ENCODE measurements around the gene POLR2H.

POLR2H gene

DNA sequence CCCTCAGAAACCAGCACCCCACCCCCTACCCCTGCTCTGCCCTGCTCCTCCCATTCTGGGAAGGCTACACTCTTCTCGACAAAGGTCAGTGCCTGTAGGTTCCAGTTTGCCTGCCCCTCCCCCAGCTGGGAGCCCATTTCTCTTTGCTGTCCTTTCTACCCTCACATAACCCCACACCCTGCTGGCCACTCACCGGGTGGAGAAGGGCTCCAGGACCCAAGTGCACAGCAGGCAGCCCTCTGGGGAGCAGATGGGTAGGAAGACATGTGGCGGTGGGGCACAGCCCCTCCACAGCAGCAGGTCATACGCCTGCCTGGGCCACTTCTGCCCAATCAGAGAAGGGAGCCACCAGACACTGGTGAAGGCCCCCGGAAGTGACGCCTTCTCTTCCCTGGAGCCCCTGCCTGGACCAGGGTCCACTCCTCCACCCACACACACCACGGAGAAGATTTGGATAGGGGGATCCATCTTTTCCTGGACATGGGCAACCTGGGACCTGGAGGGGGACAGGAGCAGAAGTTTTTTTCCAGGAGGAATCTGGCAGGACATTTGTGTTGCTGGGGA lies 16.5 kb downstream of the POLR2H start, which contains the start of gene THPO:
Gene THPO, minus strand, starts transcription at position 326 of the 564 bp plus-strand sequence. CDS start 1,948 bp downstream, outside the sequence.
- Histone ChIP-seq H3K4me1 (no peaks in the 10 kb centered on the region), H3K9me3 (ENCODE audit: control insufficient read depth, low read length) (no peaks in the 10 kb centered on the region), H3K9ac (no peak within 1 kb of the TSS), H3K4me2 (ENCODE audit: low read length) (no peak within 1 kb of the TSS), H3K27me3 (ENCODE audit: control insufficient read depth, insufficient read depth, low read length) (no peaks in the 10 kb centered on the region), H3K36me3 (ENCODE audit: control insufficient read depth, insufficient read depth, low read length) (no peaks in the 10 kb centered on the region), H3K27ac (peak within 1 kb of the TSS; percentile 42), H3K4me3 (ENCODE audit: low read depth, low read length) (no peak within 1 kb of the TSS), H2AFZ (peak within 1 kb of the TSS; percentile 22), H3K79me2 (no peaks in the 10 kb centered on the region)
- TF ChIP-seq, protein P1, sequence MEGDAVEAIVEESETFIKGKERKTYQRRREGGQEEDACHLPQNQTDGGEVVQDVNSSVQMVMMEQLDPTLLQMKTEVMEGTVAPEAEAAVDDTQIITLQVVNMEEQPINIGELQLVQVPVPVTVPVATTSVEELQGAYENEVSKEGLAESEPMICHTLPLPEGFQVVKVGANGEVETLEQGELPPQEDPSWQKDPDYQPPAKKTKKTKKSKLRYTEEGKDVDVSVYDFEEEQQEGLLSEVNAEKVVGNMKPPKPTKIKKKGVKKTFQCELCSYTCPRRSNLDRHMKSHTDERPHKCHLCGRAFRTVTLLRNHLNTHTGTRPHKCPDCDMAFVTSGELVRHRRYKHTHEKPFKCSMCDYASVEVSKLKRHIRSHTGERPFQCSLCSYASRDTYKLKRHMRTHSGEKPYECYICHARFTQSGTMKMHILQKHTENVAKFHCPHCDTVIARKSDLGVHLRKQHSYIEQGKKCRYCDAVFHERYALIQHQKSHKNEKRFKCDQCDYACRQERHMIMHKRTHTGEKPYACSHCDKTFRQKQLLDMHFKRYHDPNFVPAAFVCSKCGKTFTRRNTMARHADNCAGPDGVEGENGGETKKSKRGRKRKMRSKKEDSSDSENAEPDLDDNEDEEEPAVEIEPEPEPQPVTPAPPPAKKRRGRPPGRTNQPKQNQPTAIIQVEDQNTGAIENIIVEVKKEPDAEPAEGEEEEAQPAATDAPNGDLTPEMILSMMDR (IDR thresholded peaks at IDR 0.05), result no peak

DNA sequence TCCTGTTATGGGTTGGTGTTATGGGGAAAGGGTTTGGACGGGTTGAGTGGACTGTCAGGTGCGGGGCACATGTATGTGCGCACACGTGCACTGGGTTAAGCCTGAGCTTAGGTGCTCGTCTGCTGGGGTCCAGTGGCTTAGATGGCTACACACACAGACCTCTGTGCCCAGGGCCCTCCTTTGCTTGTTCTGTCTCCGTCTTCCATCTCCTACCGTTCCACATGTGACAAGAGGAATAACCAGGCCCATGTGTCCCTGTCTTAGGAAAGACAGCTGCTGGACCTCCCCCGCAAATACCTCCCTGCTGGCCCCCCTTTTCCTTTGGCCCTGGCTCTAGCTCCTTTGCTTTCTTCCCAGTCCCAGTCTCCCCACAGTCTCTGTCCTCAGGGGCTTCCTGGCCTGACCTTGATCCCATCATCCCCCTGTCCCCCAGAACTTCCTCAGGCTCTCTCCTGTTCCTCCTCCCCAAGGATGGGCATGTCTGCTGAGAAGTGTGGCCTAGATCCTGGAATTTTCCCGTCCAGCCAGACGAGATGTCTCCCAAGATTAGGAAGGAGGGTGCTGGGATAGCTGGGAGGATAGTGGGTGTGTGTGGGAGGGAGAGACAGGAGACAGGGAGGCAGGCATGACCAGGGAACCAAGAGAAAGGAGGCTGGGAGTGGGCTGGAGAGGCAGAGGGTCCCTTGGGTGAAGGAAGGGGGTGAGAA lies 17.3 kb downstream of the POLR2H start:
- Histone ChIP-seq H3K9ac (no peak overlapping the region), H3K27me3 (ENCODE audit: control insufficient read depth, insufficient read depth, low read length) (no peaks in the 10 kb centered on the region)

DNA sequence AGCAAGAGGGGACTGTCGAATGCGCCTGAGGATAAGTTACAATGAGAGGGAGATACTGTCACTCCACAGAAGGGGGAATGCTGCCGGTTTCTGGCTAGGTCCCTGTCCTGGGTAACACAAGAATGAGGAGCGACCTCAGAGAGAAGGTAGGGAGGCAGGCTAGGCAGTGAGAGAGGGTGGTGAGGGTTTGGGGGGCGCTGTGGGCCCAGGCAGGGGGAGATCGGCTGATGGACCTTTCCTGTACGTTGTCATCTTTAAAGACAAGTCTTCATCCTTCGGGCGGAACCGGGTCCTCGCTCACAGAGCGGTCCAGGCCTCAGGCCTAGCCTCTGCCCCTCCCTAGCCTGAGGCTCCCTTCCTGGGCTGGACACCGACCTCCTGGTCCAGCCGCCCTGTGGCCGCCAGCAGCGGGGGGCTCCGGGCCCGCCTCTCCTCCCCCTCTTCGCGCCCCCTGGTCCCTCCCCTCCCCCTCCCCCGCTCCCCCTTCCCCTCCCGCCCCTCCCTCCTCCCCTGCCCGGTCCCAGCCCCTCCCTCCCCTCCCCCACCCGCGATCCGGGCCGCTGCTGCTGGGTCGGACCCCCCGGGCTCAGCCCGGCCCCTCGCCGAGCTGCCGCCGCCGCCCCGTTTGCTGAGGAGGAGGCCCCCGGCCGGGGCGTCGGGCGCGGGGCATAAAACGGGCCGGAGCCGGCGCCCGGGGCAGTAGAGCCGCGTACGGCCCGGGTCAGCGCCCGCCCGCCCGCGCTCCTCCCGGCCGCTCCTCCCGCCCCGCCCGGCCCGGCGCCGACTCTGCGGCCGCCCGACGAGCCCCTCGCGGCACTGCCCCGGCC lies 18.1 kb downstream of the POLR2H start, which contains the start of gene CHRD:
Gene CHRD, plus strand, starts transcription at position 697 of the 827 bp plus-strand sequence. CDS start 265 bp downstream, outside the sequence.
- Histone ChIP-seq H2AFZ (peak within 1 kb of the TSS; percentile 73), H3K36me3 (ENCODE audit: control insufficient read depth, insufficient read depth, low read length) (no peaks in the 10 kb centered on the region), H3K4me3 (ENCODE audit: low read depth, low read length) (no peak within 1 kb of the TSS), H3K27me3 (ENCODE audit: control insufficient read depth, insufficient read depth, low read length) (no peaks in the 10 kb centered on the region), H3K9me3 (ENCODE audit: control insufficient read depth, low read length) (no peaks in the 10 kb centered on the region), H3K79me2 (no peaks in the 10 kb centered on the region), H3K9ac (no peak within 1 kb of the TSS), H3K4me1 (no peaks in the 10 kb centered on the region), H3K4me2 (ENCODE audit: low read length) (peak within 1 kb of the TSS; percentile 51), H3K27ac (peak within 1 kb of the TSS; percentile 42)
- TF ChIP-seq, protein P1 (IDR thresholded peaks at IDR 0.05), result no peak

More for the DNA sequence above, 17.3 kb downstream of the POLR2H start:
- TF ChIP-seq, protein P1 (IDR thresholded peaks at IDR 0.05), result no peak
- Histone ChIP-seq H3K27ac (peak overlapping the region; percentile 42), H3K79me2 (no peaks in the 10 kb centered on the region), H3K9me3 (ENCODE audit: control insufficient read depth, low read length) (no peaks in the 10 kb centered on the region), H3K4me3 (ENCODE audit: low read depth, low read length) (no peak overlapping the region), H3K4me1 (no peaks in the 10 kb centered on the region), H2AFZ (peak overlapping the region; percentile 22), H3K4me2 (ENCODE audit: low read length) (no peak overlapping the region), H3K36me3 (ENCODE audit: control insufficient read depth, insufficient read depth, low read length) (no peaks in the 10 kb centered on the region)

DNA sequence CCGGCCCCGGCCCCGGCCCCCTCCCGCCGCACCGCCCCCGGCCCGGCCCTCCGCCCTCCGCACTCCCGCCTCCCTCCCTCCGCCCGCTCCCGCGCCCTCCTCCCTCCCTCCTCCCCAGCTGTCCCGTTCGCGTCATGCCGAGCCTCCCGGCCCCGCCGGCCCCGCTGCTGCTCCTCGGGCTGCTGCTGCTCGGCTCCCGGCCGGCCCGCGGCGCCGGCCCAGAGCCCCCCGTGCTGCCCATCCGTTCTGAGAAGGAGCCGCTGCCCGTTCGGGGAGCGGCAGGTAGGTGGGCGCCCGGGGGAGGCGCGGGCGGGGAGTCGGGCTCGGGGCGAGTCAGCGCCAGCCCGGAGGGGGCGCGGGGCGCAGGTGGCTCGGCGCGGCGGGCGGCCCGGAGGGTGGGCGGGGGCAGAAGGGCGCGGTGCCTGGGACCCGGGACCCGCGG lies 18.7 kb downstream of the POLR2H start:
- Histone ChIP-seq H3K9me3 (ENCODE audit: control insufficient read depth, low read length) (no peaks in the 10 kb centered on the region), H3K4me3 (ENCODE audit: low read depth, low read length) (no peak overlapping the region), H3K9ac (no peak overlapping the region), H3K27ac (no peak overlapping the region), H2AFZ (peak overlapping the region; percentile 73), H3K4me1 (no peaks in the 10 kb centered on the region), H3K27me3 (ENCODE audit: control insufficient read depth, insufficient read depth, low read length) (no peaks in the 10 kb centered on the region), H3K4me2 (ENCODE audit: low read length) (peak overlapping the region; percentile 51), H3K36me3 (ENCODE audit: control insufficient read depth, insufficient read depth, low read length) (no peaks in the 10 kb centered on the region), H3K79me2 (no peaks in the 10 kb centered on the region)
- TF ChIP-seq, protein P1 (IDR thresholded peaks at IDR 0.05), result no peak

Data from parathyroid adenoma (tissue), 2 donors.